H1 (cell line): ENCODE results near the gene AAR2. TPM values are rescaled to one million over a fixed set of nuclear protein-coding genes. Genes with fewer than 3 reads are reported as not detected.

Experiments
- CTCF ChIA-PET: fragments of 300-600 bp; sonication (Branson Sonifier 250); formaldehyde crosslinking; loops from one replicate; lab custom pipeline; 2021; ENCODE audit not compliant: partially characterized antibody; lab: Charles Lee
- POLR2A ChIA-PET: fragments of 300-600 bp; sonication (Branson Sonifier 250); formaldehyde crosslinking; loops from one replicate; lab custom pipeline; 2021; ENCODE audit warnings: inconsistent platforms; ENCODE audit not compliant: partially characterized antibody; lab: Charles Lee
- DNase-seq, 2 experiments: peaks; one replicate each; pipeline versions ENCODE4 v3.0.0 to v3.0.0-alpha.2; 2010 to 2022; ENCODE audit warnings: low spot score in 2 of 2, low read depth in 1 of 2, mixed read lengths in 1 of 2
- FAIRE-seq: peaks from 2 replicates; lab custom pipeline; 2011; peaks lifted over from hg19 to GRCh38; lab: Jason Lieb, UNC
- H2AFZ ChIP-seq: 2 replicates; pipeline ENCODE4 v1.8.1; 2012; ENCODE audit warnings: low read length, inconsistent platforms
- H2AK5ac ChIP-seq: 2 replicates; pipeline ENCODE4 v1.6.1; 2013; ENCODE audit warnings: low read depth, low read length
- H2BK120ac ChIP-seq: replicated peaks from 2 replicates; pipeline ENCODE3; 2013; ENCODE audit warnings: low read depth, low read length, inconsistent platforms
- H2BK12ac ChIP-seq: 2 replicates; pipeline ENCODE4 v1.6.1; 2013; ENCODE audit warnings: low read depth, low read length
- H2BK15ac ChIP-seq: 2 replicates; pipeline ENCODE4 v1.6.1; 2013; ENCODE audit warnings: low read length
- H2BK20ac ChIP-seq: 2 replicates; pipeline ENCODE4 v1.6.1; 2013; ENCODE audit warnings: low read length
- H2BK5ac ChIP-seq: 2 replicates; pipeline ENCODE4 v1.6.1; 2013; ENCODE audit warnings: low read depth, low read length
- H3K14ac ChIP-seq: 2 replicates; pipeline ENCODE4 v1.6.1; 2013; ENCODE audit warnings: inconsistent platforms; ENCODE audit not compliant: insufficient read length
- H3K18ac ChIP-seq: 2 replicates; pipeline ENCODE4 v1.6.1; 2013; ENCODE audit warnings: low read length; ENCODE audit errors: extremely low read depth
- H3K23ac ChIP-seq: 2 replicates; pipeline ENCODE4 v1.6.1; 2013; ENCODE audit warnings: inconsistent platforms; ENCODE audit not compliant: insufficient read length
- H3K23me2 ChIP-seq: 2 replicates; pipeline ENCODE4 v1.6.1; 2013; ENCODE audit warnings: low read depth, low read length
- H3K27ac ChIP-seq: 2 replicates; pipeline ENCODE4 v1.6.1; 2011; ENCODE audit warnings: low read depth, low read length, inconsistent platforms
- H3K27me3 ChIP-seq, 4 experiments: replicated peaks in 1 of 4; 1 replicate in 1 of 4; 2 replicates in 3 of 4; pipeline versions ENCODE4 v1.6.1 to v1.8.1; 2011 to 2013; ENCODE audit warnings: low read length in 3 of 4, mild to moderate bottlenecking in 3 of 4, inconsistent platforms in 2 of 4, mixed read lengths in 2 of 4, moderate library complexity in 1 of 4; ENCODE audit not compliant: control insufficient read depth in 3 of 4, insufficient read depth in 3 of 4; ENCODE audit errors: extremely low read depth in 1 of 4
- H3K36me3 ChIP-seq, 4 experiments: 2 replicates each; pipeline versions ENCODE4 v1.6.1 to v1.8.1; 2011 to 2013; ENCODE audit warnings: mild to moderate bottlenecking in 4 of 4, low read length in 3 of 4, moderate library complexity in 2 of 4, control low read depth in 1 of 4, inconsistent platforms in 1 of 4; ENCODE audit not compliant: insufficient read depth in 4 of 4, control insufficient read depth in 2 of 4
- H3K4ac ChIP-seq: replicated peaks from 2 replicates; pipeline ENCODE3; 2013; ENCODE audit warnings: low read length, low read depth, mixed read lengths, inconsistent platforms; ENCODE audit not compliant: insufficient read length
- H3K4me1 ChIP-seq, 4 experiments: replicated peaks in 1 of 4; 1 replicate in 1 of 4; 2 replicates in 3 of 4; pipeline versions ENCODE4 v1.6.1 to v1.8.1; 2011 to 2013; ENCODE audit warnings: low read length in 3 of 4, inconsistent platforms in 2 of 4, mixed read lengths in 1 of 4; ENCODE audit not compliant: insufficient read depth in 4 of 4, control insufficient read depth in 3 of 4
- H3K4me2 ChIP-seq, 2 experiments: 2 replicates each; pipeline versions ENCODE4 v1.6.1 to v1.8.1; 2011 to 2013; ENCODE audit warnings: low read depth in 2 of 2, low read length in 2 of 2, control low read depth in 1 of 2, inconsistent platforms in 1 of 2, mild to moderate bottlenecking in 1 of 2; ENCODE audit not compliant: insufficient read depth in 1 of 2
- H3K4me3 ChIP-seq, 4 experiments: fragments of 200-600, 300-600 bp in 1 of 4; sonication (generic), shearing (Covaris generic), sonication (Bioruptor Twin) in 1 of 4; 2 replicates each; pipeline versions ENCODE4 v1.5.1 to v1.8.1; 2011 to 2016; ENCODE audit warnings: low read length in 4 of 4, low read depth in 3 of 4, control low read depth in 2 of 4, inconsistent platforms in 2 of 4, mild to moderate bottlenecking in 2 of 4, mixed read lengths in 1 of 4, moderate library complexity in 1 of 4; ENCODE audit not compliant: insufficient read depth in 2 of 4; ENCODE audit errors: extremely low read depth in 1 of 4
- H3K56ac ChIP-seq: replicated peaks from 2 replicates; pipeline ENCODE3; 2013; ENCODE audit warnings: low read depth, mild to moderate bottlenecking, mixed read lengths, low read length, inconsistent platforms; ENCODE audit not compliant: insufficient read length
- H3K79me1 ChIP-seq: 2 replicates; pipeline ENCODE4 v1.6.1; 2013; ENCODE audit warnings: low read depth, low read length, control low read depth
- H3K79me2 ChIP-seq, 2 experiments: 2 replicates each; pipeline versions ENCODE4 v1.6.1 to v1.8.1; 2012 to 2013; ENCODE audit warnings: low read length in 2 of 2, mild to moderate bottlenecking in 2 of 2, inconsistent platforms in 1 of 2; ENCODE audit not compliant: insufficient read depth in 2 of 2, control insufficient read depth in 1 of 2
- H3K9ac ChIP-seq, 4 experiments: replicated peaks in 1 of 4; 1 replicate in 1 of 4; 2 replicates in 3 of 4; pipeline versions ENCODE4 v1.6.1 to v1.8.1; 2011 to 2013; ENCODE audit warnings: low read depth in 3 of 4, low read length in 3 of 4, control low read depth in 2 of 4, mild to moderate bottlenecking in 2 of 4, moderate library complexity in 2 of 4, inconsistent platforms in 1 of 4; ENCODE audit errors: extremely low read depth in 1 of 4
- H3K9me3 ChIP-seq, 2 experiments: 2 replicates each; pipeline versions ENCODE4 v1.6.1 to v1.8.1; 2012 to 2013; ENCODE audit warnings: mild to moderate bottlenecking in 2 of 2, moderate library complexity in 2 of 2, control low read depth in 1 of 2, inconsistent platforms in 1 of 2, low read depth in 1 of 2, low read length in 1 of 2, mixed read lengths in 1 of 2; ENCODE audit not compliant: insufficient read depth in 2 of 2
- H4K20me1 ChIP-seq, 2 experiments: replicated peaks in 1 of 2; 2 replicates each; pipeline versions ENCODE3 to v1.8.1; 2011 to 2013; ENCODE audit warnings: inconsistent platforms in 2 of 2, low read length in 2 of 2, mild to moderate bottlenecking in 1 of 2; ENCODE audit not compliant: insufficient read depth in 2 of 2, control insufficient read depth in 1 of 2
- H4K5ac ChIP-seq: 2 replicates; pipeline ENCODE4 v1.6.1; 2013; ENCODE audit warnings: low read length, low read depth, mixed read lengths, inconsistent platforms; ENCODE audit not compliant: insufficient read length
- H4K8ac ChIP-seq: 2 replicates; pipeline ENCODE4 v1.8.0; 2013; ENCODE audit warnings: mild to moderate bottlenecking, moderate library complexity, low read length, inconsistent platforms; ENCODE audit not compliant: insufficient read depth; ENCODE audit errors: extremely low read depth
- H4K91ac ChIP-seq: replicated peaks from 2 replicates; pipeline ENCODE3; 2013; ENCODE audit warnings: low read length, mixed read lengths, inconsistent platforms; ENCODE audit not compliant: insufficient read length
- CHD1 ChIP-seq: IDR thresholded peaks from 2 replicates; pipeline ENCODE4 v1.6.1; 2012; ENCODE audit warnings: low read depth, low read length, improper control_type of control experiment
- EP300 ChIP-seq, 2 experiments: IDR thresholded peaks; 1 replicate in 1 of 2; 2 replicates in 1 of 2; pipeline ENCODE4 v1.6.1; 2011 to 2012; ENCODE audit warnings: low read depth in 2 of 2, low read length in 2 of 2, mild to moderate bottlenecking in 2 of 2, borderline replicate concordance in 1 of 2, inconsistent platforms in 1 of 2, moderate library complexity in 1 of 2
- NANOG ChIP-seq: IDR thresholded peaks from 2 replicates; pipeline ENCODE4 v1.6.1; 2011; ENCODE audit warnings: low read length, low read depth, mild to moderate bottlenecking, inconsistent platforms; ENCODE audit not compliant: insufficient read depth, poor library complexity, severe bottlenecking
- RBBP5 ChIP-seq: IDR thresholded peaks from 2 replicates; pipeline ENCODE4 v1.7.1; 2012; ENCODE audit warnings: low read depth, mild to moderate bottlenecking, inconsistent platforms, low read length, moderate library complexity, borderline replicate concordance
- WGBS, 2 experiments: shearing (Covaris generic) in 1 of 2; methylation state at CpG; one replicate each; pipeline versions ENCODE4 v1.1.6 to v1.1.7; 2013 to 2015; ENCODE audit warnings: low lambda C conversion rate in 2 of 2, mixed read lengths in 2 of 2, inconsistent platforms in 1 of 2, low coverage in 1 of 2, missing lambda C conversion rate in 1 of 2; ENCODE audit not compliant: insufficient replicate concordance in 2 of 2, insufficient coverage in 1 of 2, insufficient read length in 1 of 2; ENCODE audit errors: extremely low coverage in 1 of 2, missing lambda C conversion rate in 1 of 2; 5-methylcytosine and 5-hydroxymethylcytosine counted together
- polyA plus RNA-seq, 7 experiments: library from polyadenylated mRNA; depleted of rRNA in 3 of 7; stranded (reverse) in 5 of 7; unstranded in 2 of 7; fragments of >200 nt in 5 of 7; fragments of 200-250 nt in 2 of 7; gene quantifications; 1 replicate in 5 of 7; 2 replicates in 1 of 7; 4 replicates in 1 of 7; pipeline versions ENCODE4 v1.2.1 to v1.2.3, GENCODE V29; 2011 to 2013; ENCODE audit warnings: missing spikeins in 2 of 7, mixed read lengths in 2 of 7
- total RNA-seq: library from RNA; stranded (reverse); fragmentation: NEBNext Ultra II Directional; extraction: Animal tissue kit (Norgen Biotek cat#: 25700); gene quantifications from 2 replicates; pipeline ENCODE4 v1.2.1, GENCODE V29; 2021

Gene AAR2
- total and polyA plus RNA-seq, 2 of the 8 experiments (the other 6 are each of a cell fraction or from before 2014, with no cell fraction given): 25.5 to 36.1 TPM

DNA sequence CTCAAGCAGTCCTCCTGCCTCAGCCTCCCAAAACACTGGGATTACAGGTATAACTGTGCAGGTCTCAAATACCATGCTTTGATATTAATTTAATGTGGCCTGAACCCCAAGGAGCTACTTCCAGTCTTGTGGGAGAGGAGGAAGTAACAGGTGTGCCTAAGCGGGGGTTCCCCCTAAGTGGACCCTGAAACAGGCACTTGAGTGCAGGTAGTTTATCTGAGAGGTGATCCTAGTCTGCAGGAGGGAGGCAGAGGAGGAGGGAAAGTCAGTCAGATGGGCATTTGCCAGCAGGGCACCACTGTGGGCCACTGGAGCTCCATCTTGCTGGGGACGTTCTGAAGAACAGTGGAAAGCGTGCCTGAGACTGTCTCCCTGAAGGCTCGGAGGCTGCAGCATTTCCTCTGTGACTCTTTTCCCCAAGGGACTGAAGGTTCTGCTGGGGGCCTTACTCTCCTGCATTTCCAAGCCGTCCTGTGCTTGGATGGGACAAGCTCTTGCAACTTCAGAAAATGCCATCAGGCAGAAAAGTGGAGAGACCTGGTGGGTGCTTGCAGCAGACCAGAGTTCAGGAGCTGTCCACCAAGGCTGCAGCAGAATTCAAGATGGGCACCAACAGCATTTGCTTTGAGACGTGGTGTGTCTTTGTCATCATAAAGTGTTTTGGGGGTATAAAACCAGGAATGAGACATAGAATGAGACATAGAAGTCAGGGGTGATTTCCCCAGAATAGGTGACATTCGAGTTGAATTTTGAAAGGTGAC lies 65.3 kb downstream of the AAR2 start:
- Histone ChIP-seq H3K4me2 (no peak overlapping the region; a peak in 1 of 4 replicates), H3K9me3 (no peaks in the 10 kb centered on the region), H3K27me3 (peaks cover 0 to 17% (median 10%) of the 10 kb centered on the region in 4 experiments; a peak in 6 of 7 replicates), H2BK12ac (no peak overlapping the region), H2AFZ (no peak overlapping the region), H4K91ac (no peak overlapping the region), H4K20me1 (peaks cover 0 to 5% of the 10 kb centered on the region in 2 experiments), H3K23me2 (peaks cover 5% of the 10 kb centered on the region; the same call in 1 of the 2 replicates), H3K14ac (no peak overlapping the region), H3K27ac (no peak overlapping the region), H4K5ac (no peak overlapping the region), H3K79me2 (no peaks in the 10 kb centered on the region), H4K8ac (no peak overlapping the region), H3K23ac (no peak overlapping the region), H3K36me3 (no peaks in the 10 kb centered on the region), H2BK15ac (no peak overlapping the region), H2BK20ac (no peak overlapping the region), H3K56ac (no peak overlapping the region), H3K18ac (no peak overlapping the region), H3K79me1 (no peaks in the 10 kb centered on the region), H2AK5ac (no peak overlapping the region), H3K4me3 (no peak overlapping the region), H2BK5ac (no peak overlapping the region), H3K9ac (no peak overlapping the region), H2BK120ac (no peak overlapping the region), H3K4me1 (peaks cover 0 to 3% (median 1%) of the 10 kb centered on the region in 4 experiments; a peak in 5 of 7 replicates), H3K4ac (no peak overlapping the region)
- TF ChIP-seq NANOG: no peak
- TF ChIP-seq EP300 (IDR thresholded peaks at IDR 0.05; ENCODE audit: borderline replicate concordance in 1 of 2, low read depth in 2 of 2, low read length in 2 of 2): no peak
- no peak for TF ChIP-seq RBBP5
- TF ChIP-seq CHD1: no peak
- ChIA-PET CTCF (interaction anchor here (0.6 to 1.9 kb wide), 7 partner anchors 21 to 89 kb away, joined by 3 to 5 read pairs (median 3); no protein-coding TSS in a partner anchor), POLR2A (interaction anchor here (0.6 to 1.5 kb wide), 3 partner anchors 65 to 625 kb away, joined by 3 to 5 read pairs (median 3); partner anchors contain the start of gene AAR2)
- FAIRE-seq: no peak
- WGBS, 2 experiments: 82% methylated on average over 7 of the region's 7 CpGs; no CpG with 5 or more reads in 1 of the 2 experiments
- no peak for DNase-seq
